GM19099 (cell line): ENCODE results near the gene CLEC16A.

Experiments used
- POLR2A ChIP-seq: IDR thresholded peaks from 3 replicates; pipeline ENCODE4 v1.6.1; 2011; ENCODE audit warnings: low read depth; ENCODE audit not compliant: insufficient read length; ENCODE audit errors: extremely low read depth

Gene CLEC16A

DNA sequence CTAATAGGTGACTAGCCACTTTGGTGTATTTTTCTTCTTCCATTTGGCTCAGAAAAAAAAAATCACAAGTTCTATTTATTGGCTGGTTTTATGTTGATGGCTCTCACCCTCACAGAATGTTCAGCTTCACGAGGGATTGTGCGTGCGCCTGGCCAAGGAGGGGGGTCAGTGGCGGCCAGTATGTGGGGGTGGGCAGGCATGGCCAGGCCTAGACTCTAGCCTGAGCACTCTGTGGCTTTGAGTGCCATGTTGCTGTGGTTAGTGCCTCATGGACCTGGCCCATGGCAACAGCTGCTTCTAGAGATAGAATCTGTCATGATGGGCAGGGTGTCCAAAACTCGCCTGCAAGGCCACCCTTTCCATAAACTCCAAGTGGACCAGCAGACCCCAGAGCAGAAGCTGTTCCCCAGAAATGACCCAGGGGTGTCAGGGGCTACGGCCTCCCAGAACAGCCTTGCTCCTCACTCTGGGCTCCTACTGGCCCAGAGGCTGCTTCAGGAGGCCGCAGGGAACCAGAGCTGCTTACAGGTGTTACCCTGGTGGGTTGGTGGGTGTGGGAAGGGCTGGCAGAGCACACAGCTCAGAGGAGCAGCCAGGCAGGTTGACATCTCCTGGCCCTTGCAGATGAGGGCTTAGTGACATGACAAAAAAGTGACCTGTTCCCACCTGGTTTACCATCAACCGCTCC lies 186.8 kb downstream of the CLEC16A start:
- TF ChIP-seq POLR2A: no peak

DNA sequence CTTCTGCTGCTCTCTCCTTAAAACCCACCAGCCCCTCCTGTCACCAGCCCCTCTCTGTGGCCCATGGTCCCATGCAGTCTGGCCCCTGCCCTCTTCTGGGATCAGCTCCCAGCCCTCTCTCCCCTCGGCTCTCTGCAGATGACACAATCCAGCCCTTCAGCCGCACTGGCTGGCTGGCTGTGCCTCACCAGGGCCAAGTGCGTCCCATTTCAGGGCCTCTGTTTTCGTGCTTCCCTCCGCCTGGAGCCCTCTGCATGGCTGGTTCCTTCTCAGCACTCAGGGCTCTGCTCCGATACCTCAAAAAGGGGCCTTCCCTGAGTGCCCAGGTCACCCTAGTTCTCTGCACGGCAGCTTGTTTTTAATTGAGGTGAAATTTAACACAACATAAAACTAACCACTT lies 187.3 kb downstream of the CLEC16A start:
- TF ChIP-seq POLR2A: no peak

GRCh38 chr16:11133344-11133943 lies 189.1 kb downstream of the CLEC16A start:
- TF ChIP-seq POLR2A: no peak

DNA sequence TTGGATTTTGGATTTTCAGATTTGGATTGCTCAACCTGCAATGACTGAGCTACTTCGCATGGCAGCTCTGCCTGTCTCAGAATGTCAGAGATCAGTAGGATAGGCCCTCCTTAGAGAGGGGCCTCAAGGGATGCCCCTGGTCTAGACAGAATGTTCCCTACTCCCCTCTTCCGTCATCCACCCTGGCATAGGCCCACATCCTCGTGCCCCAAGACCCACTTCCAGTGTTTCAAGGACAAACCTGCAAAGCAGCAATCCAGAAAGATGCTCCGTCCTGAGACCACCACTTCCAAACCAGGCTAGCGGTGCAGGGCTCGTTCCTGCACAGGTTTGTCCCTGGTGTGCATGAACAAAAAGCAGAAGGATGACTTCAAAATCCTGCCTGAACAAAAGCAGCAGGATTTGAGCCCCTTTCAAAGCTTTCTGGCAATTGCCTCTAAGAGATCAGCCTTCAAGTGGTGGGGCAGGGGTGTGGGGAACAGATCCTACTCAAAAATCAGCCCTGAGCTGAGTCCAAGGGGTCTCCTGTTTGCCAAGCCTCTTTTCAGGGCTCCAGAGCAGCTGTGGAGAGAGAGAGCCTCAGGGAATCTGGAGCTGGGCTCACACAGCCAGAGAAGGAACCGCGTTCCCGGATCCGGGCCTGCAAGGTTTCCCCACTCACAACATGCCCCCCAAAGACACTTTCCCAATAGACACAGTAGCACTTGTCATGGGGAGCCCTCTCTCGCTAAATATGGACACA lies 190.5 kb downstream of the CLEC16A start:
- no peak for TF ChIP-seq POLR2A

DNA sequence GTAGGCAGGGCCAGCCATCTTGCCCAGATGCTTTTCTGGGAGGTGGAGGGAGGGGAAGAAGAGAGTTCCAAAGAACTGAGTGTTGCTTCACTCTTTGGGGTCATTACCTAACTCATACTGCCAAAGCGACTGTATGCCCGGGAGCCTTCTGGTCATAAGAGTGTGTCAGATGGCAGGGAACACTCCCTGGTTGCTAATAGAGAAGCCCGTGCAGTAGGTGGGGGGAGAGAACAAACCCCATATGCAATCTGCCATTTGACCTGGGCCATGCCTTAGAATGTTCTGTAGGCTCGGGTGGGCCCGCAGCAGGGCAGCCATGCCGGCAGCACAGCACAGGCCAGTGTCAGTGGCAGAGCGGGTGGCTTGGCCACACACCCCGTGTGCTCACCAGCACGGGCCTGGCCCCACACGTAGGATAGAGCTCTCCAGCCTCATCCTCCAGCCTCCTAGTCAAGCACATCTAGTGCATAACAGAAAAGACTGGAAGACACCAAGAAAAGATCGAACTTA lies 191.2 kb downstream of the CLEC16A start:
- TF ChIP-seq POLR2A: no peak

DNA sequence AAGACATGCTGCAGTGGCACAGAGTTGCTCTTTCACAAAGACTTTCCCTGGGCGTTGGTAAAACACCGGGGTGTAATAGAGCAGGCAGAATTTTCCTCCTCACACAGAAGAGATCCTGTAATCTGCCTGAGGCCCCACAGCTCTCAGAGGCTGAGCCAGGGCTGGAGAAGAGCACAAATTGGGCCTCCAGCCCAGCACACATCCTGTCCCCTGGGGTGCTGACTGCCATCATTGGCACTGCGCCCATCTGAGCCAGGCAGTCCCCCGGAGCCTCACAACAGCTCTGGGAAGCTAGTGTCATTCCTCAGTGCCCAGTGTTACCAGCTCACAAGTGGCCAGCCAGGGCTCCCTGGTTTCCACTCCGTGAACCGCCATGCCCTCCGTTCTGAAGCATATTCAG lies 192.2 kb downstream of the CLEC16A start:
- TF ChIP-seq POLR2A: no peak

GRCh38 chr16:11138022-11138768 lies 193.8 kb downstream of the CLEC16A start:
- no peak for TF ChIP-seq POLR2A

DNA sequence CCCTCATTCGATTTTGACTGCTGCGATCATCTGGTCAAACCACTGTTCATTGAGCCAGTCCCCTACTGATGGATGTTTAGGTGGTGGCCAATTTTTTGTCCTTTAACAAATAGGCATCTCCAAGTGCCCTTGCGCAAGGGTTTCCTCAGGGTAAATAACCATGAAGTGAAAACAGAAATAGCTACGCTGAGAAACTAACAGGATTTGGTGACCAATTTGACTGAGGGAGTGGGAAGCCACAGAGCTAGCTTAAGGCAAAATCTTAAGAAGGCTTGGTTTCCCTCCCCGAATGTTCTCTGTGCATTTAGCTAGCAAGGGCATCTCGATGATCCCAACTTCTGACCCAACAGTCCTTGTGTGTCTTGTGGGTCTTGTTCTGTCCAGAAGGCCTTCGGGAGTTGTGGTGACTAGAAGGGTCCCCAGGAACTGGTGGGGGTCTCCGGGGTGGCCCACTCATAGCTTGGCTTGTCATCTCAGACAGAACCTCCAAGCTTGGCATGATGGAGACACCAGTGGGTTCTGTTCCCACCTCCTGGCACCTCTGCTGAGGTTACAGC lies 194.5 kb downstream of the CLEC16A start:
- TF ChIP-seq POLR2A: no peak

DNA sequence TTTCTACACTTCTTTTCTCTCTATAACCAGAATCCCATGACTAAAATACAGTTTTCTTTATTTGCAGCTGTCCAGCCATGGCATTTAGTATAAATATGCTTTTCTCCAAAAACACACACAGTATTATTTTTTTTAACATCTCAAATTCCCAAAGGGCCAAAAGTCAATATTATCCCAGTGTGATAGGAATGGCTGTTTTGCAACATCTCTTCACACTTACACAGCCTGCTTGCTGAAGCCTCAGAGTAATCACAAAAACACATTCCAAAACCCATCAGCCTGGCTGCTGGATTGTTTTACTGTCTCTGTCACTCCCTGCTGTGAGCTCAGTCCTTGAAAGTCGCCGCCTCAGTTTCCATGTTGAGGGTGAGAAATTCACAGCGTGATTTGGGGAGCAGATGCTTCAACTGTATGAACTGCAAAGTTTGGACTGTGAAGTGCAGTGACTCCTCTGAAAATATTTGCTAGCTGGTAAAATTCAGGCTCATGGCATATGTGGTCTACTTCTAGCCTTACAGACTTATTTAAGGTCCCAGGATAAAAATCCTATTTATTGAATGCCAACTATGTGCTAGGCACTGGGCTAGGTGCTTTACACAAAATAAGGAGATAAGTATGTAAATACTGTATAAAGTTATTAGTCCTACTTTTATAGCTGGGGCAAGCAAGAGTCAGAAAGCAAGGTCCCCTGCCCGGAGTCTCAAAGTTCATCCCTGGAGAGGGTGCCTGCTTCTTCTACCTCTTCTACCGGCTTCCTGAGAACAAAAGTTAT lies 195.1 kb downstream of the CLEC16A start:
- TF ChIP-seq POLR2A: no peak

DNA sequence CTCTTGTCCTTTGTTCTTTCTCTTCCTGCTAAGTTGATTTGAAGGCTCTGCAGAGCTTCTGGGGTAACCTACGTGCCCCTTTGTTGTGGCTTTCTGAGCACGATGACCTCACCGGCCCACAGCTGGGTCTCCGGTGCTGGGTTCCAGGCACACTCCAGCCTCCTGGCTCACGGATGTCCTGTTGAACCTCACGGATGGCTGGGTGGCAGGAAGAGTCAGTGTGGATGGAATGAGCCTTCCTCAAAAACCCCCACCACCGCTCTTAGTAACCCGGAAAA lies 195.7 kb downstream of the CLEC16A start:
- TF ChIP-seq POLR2A: no peak

- TF ChIP-seq POLR2A: no peak
Measured at GRCh38 chr16:11140466-11140865, 196.1 kb downstream of the CLEC16A start.

GRCh38 chr16:11140867-11141266 lies 196.5 kb downstream of the CLEC16A start:
- TF ChIP-seq POLR2A: no peak

- no peak for TF ChIP-seq POLR2A
Measured at GRCh38 chr16:11141409-11142260, 197.3 kb downstream of the CLEC16A start.

DNA sequence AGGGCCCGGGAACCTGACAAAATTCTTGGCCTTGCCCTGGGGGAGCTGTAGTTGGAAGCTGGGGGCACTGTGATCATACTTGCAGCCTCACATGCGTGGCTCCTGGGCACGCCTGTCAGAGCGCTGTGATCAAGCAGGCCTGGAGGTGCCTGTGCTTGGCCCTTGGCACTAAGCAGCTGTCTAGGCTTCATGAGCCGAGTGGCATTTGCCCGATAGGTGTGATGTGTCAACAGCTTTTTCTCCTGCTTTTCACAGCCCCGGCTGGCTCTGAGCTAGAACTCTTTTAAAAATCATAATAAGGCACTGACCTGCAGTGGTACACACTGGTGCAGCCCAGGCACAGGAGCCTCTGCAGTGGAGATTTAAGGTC lies 197.9 kb downstream of the CLEC16A start:
- TF ChIP-seq POLR2A: no peak

GRCh38 chr16:11142951-11143350 lies 198.6 kb downstream of the CLEC16A start:
- no peak for TF ChIP-seq POLR2A
